NCI-H1417 treated with DMSO at 0.1 percent for 48 hours (cell line): ENCODE measurements around the gene CYGB.

Source experiments
- DNase-seq: peaks from one replicate; lab custom pipeline; 2025; lab: John Stamatoyannopoulos, UW

The CYGB gene

DNA sequence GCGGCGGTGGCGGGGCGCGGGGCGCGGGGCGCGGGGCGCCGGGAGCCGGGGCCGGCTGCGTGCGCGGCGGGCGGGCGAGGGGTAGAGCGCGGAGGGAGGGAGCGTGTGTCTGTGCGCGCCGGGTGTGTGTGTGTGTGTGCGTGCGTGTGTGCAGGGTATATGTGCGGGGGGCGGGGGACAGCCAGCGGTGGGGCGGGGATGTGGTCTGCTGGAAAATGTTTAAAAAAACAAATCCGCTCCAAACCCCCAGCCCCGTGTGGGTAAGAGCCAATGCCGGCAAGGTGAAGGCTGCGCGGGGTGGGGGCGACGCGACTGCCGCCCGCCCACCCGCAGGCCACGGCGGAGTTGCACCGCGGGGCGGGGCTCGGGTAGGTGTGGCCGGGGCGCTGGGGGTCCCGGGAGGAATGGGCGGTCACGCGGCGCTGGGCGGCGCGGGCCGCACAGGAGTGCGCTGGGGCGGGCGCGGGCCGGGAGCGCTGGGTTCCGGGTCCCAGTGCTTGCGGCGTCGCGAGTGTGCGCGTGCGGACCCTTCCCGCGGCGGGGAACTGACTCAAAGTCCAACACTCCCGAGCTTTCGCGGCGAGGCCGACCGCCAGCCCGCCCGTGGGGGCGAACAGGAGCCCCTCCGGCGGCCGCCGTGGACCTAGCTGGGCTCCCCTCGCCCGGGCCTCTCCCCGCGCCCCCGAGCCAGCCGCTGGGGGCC lies at the start of gene CYGB:
Gene CYGB, minus strand, starts transcription at position 132 of the 703 bp plus-strand sequence. CDS start 167 bp downstream, outside the sequence.
- no peak for DNase-seq

DNA sequence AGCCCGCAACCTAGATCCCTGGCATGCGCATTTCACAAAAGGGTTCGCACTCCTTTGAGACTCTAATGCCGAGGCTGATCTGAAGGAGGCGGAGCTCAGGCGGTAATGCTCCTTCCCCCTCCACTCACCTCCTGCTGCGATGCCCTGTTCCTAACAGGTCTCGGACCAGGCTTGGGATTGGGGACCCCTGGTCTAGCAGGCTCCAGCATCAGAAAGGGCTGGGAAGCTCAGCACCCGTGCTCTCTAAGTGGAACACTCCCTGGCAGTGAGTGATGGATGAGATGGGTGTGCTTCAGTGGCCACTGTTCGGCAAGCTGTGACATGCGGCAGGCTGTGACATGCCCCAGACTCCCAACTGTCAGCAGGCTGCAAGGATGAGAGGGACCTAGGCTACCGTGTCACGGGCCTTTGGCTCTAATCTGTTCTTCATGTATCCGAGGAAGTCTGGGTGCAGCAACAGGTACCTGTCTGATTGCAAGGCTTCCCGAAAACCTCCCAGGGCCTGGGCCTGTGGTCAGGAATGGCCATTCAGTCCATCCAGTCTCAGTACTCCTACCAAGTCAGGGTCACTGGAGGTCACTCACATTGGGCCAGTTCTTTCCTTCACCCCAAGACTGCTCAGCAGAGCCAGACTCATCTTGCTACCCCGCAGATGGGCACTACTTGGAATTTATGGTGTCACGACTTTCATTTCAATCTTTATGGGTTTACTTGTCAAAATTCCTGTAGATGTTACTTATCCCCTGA lies 49.4 kb upstream of the CYGB start:
- DNase-seq = peak; percentile 51

DNA sequence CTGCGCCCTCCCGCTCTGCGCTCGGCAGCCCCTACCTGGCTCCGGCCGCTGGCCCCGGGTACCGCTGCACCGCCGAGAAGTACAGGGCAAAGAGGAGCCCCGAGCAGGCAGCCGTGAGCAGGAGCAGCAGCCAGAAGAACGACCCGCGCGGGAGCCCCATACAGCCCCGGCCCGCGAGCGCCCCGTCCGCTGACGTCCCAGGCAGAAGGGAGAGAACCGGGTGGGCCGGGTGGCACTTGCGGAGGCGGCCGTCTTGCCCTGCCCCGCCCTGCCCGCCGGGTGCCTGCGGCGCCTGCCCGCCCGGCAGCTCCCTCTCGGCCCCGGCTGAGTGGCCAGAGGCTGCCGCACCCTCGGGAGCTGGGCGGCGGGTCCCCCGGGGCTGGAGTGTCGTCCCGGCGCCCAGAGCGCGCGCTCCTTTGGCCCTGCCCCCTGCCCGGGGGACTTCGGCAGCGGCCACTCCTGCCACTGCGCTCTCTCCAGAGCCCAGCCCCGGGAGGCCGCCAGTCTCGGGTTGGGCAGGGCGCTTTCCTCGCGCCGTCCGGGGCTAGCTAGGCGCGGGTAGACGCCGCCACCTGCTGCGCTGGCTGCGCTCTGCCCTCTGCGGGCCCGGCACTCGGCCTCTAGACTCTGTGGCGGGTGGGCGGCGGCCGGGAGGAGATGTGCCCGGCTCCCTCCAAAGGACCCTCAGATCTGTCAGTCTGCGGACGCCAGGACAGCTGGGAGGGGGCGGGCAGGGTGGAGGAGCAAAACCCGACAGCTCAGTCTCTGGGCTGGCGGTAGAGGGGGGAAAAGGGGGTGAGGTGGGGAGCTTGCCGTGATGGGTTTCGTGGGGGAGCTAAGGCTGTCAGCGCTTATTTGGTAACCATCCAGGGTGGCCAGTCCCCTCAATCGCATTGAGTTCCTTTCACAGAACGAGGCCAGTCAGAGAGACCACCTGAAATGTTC lies 48.4 kb upstream of the CYGB start, which contains the start of gene ST6GALNAC2:
Gene ST6GALNAC2, minus strand, starts transcription at position 212 of the 945 bp plus-strand sequence. Its CDS starts 52 bp downstream, at position 160.
- DNase-seq = no peak

DNA sequence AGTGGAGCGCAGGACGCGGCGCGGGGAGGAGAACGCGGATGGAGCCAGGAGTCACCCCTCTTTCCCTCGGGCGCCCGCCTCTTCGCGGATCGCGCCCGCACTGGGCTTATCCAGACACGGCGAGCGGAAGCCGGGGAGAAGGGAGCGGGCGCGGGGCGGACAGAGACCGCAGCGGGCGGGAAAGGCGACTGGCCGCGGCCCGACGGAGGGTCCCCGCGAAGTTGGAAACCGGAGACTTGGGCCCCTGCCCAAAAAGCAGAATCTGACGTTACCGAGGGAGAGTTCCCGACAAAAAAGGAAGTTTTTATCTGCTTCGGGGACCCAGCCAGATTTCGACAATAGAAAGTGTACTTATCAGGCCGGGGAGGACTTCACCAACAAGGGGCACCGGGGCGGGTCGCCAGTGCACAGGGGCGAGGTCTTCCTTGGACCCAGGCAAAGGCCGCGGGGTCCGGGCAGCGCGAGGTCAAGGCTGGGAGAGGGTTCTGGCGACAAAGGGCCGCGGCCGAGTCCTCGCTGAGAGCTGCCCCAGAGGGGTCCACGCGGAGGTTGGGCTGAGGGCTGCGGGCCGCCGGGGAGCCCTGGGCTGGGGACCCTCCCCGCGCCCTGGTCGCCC lies 47.6 kb upstream of the CYGB start:
- no peak for DNase-seq

DNA sequence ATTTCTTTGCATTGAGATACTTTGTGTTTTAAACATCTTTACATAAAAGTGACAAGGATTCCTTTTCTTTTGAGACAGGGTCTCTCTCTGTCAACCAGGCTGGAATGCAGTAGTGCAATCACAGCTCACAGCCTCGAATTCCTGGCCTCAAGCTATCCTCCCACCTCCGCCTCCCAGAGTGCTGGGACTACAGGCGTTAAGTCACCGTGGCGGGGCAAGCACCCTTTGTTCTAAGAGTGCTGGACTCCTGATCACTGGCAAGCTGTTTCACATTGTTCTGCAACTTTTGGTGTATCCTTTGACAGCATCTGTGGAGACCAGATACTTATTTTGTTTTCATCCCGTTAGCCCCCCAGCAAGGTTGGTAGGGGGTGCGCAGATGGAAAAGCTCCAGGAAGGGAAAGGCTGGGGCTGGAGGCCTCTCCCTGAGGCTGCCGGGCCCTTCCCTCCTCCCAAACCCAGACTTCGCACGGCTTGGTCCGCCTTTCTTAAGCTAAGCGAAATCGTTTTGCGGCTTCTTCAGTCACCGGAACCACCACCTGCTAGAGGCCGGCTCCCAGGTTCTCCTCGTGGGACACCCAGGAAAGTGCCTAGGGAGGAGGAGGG lies 47.0 kb upstream of the CYGB start:
- no peak for DNase-seq

DNA sequence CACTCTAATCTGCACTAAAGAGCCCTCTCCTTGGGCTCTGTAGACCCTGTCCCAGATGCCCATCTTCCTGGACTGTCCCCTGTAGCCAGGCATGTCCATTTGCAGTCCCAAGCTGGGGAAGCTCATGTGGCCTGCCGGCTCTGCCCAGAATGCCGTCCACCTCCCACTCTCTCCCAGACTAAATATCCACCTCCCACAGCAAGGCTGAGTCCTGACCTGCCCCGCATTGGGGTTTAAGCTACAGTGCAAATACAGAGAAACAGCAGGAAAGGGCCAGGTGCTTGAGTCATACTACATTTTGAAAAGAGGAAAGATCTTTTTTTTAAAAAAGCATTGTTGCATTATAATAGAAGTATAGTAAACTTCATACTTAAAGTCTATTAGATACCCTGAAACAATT lies 45.2 kb upstream of the CYGB start:
- DNase-seq = no peak

DNA sequence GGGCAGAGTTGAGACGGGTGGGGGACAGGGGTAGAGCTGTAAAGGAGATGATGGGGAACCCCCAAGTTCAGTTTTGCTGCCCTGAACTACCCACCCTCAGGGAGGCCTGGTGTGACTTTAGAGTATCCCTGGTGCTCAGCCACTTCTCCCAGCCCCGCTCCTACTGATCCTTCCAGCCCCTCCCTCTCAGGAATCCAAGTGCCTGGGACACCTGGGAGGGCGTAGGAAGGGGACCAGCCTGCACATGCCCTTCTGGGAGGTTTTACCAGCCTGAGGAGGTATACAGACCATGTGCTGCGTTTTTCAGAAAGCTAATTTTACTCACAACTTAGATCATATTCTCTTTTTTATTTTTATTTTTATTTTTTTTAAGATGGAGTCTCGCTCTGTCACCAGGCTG lies 44.0 kb upstream of the CYGB start:
- DNase-seq = no peak

DNA sequence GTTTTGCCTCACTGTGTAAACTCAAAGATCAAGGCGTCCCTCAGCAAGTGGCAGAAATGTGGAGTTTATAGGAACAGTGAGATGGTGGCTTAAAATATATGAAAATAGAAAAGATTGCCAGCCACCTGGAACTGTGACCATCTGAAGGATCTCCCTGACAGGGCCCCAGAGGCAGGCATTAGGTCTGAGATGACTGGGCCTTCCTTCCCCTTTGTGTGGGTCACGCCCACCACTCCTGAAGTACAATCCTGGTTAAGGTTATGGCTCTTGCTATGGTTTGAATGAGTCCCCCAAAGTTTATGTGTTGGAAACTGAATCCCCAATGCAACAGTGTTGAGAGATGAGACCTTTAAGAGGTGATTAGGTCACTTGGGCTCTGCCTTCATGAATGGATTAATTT lies 41.8 kb upstream of the CYGB start:
- DNase-seq = no peak

DNA sequence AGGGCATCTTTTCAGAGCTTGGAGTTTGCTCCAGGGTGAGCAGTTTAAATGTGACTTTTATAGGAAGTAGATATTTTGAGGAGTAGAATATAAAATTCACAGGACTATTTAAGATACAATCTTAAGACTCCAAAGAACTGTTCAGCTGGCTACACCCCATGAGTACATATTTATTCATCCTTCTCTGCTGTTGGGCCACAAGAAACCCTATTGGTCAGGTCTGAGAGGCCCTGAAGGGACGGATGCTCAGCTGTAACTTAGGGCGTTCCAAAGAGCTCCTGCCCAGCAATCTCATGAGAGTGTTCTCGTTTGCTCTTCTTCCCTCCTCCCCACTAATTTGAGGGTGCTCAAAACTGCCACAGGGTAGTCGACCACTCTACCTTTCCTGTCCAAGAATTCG lies 40.9 kb upstream of the CYGB start:
- DNase-seq = no peak

DNA sequence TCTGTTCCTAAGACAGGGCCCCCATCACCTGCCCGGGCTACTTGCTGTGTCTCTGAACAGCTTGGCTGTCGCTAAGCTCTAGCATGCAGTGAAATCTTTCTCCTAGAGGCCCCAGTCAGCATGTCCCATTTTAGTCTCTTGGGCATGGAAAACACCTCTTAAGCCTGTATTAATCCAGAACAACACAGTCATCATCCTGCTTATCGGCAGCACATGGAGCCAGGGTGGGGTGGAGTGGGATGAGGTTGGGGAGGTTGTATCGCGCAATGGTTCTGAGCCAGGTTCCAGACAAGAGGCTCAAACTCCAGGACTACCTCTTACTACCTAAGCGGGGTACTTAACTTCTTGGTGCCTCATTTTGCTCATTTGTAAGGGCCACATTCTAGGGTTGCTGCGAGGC lies 40.4 kb upstream of the CYGB start:
- no peak for DNase-seq

DNA sequence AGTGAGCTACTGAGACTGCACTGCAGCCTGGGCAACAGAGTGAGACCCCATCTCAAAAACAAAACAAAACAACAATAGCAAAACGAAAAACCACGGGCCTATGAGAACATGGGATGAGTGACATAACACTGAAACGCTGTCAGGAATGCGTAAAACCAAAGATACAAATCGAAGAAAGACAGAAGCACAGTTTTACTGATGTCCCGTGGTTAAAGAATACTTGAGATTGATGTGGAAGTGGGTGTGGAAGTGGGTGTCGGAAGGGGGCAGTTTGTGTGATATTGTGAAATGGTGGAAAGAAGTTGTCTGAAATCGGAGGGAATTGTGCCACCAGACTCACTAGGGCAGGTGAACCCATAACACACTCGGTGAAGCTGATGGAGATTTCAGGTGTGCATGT lies 38.7 kb upstream of the CYGB start:
- DNase-seq = no peak

DNA sequence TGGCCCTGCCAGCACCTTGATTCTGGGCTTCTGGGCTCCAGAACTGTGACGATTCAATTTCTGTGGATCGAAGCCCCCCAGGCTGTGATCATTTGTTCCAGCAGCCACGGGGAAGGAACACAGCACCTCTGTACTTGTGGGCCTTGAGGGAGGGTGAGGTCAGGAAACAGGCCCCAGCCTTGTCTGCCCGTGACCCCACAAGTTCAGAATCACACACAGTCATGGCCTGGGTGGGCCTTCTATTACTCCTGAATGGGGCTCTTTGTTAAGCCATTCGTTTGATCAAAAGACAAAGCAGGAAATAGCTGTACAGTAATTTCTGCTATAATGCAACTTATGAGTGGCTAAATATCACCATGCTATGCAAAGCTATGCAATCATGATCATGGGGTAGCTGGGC lies 38.1 kb upstream of the CYGB start:
- no peak for DNase-seq

DNA sequence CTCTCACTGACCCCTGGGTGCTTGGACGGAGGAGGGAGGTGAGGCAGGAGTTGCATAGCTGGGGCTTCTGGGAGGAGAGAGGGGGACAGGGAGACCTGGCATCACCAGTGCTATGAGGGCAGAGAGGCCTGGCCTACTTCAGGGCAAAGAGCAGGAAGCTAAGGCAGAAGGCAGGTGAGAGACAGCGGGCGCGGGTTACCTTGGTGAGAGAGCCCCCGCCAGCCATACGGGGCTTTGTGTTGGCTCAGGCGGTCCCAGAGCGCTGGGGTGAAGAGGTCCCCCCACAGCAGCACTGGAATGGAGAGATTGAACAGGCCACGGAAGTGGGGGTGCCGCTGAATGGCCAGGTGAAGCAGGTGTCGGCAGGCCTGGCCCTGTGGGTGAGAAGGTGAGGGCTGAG lies 36.7 kb upstream of the CYGB start:
- DNase-seq = no peak

DNA sequence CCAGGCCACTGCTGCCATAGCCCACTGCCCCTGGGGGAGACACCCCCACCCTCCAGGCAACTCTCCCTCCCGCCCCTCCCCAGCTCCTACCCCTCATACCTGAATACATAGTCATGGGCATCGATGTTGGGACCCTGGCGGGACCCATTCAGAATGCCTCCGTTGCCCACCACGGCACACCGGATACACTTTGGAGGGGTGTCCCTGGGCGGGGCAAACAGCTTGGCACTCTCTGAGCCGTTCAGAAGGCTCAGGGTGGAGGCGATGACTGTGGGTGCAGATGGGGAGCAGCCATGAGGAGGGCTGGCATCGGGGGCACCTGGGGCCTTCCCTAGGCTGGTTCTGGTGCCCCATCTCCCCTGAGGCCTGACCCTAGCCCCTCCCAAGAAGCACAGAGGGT lies 35.6 kb upstream of the CYGB start:
- DNase-seq = no peak

DNA sequence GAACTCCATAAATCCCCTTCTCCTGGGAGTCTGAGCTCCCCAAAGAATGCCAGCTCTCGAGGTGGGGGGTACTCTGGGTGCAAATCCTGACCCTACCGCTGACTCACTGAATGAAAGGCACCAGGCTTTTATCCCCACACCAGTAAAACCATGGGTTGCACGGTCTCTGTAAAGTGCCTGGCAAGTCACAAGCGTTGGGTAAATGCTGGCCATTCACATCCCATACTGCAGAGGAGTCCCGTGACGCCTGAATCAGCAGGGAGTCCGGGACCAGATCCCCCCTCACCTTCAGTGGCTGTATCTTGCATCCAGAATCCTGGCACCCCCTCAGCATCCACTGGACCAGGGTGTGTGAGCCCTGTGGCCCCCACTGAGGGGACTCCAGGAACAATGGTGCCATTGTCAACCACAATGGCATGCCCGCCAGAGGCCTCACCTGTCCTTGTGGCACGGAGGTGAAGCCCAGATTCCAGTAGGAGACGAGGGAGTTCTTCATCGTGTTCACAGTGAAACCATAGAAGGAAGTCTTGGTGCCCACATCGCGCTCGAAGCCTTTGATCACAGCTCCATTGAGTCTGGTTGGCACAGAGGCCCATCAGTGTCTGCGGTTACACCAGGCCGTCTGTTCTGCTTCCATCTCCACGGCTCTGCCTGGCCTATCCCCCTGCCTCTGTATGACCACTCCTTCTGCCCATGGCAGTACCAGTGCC lies 34.8 kb upstream of the CYGB start:
- no peak for DNase-seq

DNA sequence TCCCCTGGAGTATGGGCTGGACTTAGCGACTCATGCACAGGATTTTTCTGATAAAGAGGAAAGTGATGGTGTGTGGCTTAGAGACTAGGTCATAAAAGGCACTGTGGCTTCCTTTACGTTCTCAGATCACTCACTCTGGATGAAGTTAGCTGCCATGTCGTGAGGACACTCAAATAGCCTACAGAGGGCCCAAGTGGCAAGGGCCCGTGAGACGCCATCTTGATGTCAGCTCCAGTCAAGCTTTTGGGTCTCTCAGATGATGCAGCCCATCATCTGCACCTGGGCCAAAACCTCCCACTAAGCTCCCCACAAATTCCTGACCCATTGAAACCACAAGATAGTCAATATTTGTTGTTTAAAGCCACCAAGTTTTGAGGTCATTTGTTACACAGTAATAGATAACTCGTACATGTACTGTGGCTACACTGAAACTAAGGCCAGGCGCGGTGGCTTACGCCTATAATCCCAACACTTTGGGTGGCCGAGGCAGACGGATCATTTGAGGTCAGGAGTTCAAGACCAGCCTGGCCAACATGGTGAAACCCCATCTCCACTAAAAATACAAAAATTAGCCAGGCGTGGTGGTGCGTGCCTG lies 33.5 kb upstream of the CYGB start:
- DNase-seq = no peak

DNA sequence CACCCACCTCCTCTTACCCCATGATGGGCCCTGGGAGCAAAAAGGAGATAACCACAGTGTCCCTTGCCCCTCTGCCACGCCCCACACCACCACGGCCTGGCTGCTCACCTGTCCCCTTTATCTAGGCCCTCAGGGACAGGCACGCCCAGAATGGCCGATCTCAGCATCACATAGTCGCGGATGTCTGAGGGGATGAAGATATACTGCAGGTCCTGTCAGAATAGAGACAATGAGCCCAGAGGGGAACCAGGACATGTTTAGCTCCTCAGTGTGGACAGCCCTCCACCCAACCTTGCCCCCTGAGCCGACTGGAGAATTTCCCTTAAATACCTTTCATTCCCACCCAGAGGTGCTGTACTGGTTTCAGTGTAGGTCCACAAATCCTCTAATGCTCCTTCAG lies 32.9 kb upstream of the CYGB start:
- DNase-seq = no peak

DNA sequence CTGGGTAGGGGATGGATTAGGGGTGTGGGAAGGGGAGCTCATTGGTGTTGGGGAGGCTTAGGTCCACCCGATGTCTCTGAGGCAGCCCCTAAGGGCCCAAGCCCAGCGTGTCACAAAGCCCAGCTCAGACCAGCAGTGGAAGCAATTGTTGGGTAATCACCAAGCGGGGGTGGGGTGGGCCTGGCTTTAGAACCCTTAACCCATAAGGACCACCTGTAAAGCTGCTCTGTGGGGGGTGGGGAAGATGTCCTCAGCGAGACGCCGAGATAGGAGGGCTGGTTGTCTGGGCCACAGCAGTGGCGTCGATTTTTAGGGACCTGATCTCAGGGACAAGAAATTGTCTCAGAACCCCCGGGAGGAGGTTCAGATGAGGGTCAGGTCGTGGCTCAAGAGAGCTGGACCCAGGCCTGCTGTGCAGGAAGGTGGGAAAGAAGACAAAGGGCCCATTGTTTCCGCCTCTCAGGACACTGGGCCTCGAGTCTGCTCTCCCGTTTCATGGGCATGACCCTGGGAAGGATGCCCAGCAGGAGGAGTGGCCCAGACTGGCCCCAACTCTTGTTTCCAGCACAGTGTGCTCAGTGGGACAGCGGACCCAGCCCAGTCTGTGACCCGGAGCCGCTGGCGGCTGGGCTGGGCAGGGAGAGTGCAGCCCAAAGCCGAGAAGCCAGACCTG lies 32.2 kb upstream of the CYGB start:
- DNase-seq = no peak

DNA sequence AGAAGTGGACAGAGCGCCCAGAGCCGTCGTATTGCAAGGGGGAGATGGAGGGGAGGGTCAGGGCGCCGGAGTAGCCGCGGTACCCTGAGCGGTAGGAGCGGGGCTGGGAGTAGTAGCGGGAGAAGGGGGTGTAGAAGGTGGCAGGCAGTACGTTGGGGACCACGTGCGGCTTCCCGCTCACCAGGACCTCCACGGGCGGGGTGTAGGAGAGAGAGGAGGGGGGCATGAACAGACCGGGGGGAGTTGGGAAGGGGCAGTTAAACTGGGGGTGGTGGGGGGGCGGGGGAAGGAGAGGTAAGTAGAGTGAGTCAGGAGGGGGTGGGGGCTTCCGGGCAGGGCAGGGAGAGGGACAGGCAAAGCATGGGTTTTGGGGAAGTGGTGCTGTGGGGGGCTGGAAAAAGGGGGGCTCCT lies 31.3 kb upstream of the CYGB start:
- no peak for DNase-seq
